H7 (cell line): Measurements from ENCODE around the gene ADGRL1. TPM values are rescaled to one million over a fixed set of nuclear protein-coding genes. Genes with fewer than 3 reads are reported as not detected.
"Not testable (repeated sequence)": the region's sequence is repeated elsewhere in the genome, so short reads cannot be mapped to it uniquely, and the experiment has no call there.

ENCODE experiments used
- DNase-seq: peaks from one replicate; pipeline ENCODE4 v3.0.0; 2012
- H3K27me3 ChIP-seq: 2 replicates; pipeline ENCODE4 v1.6.0; 2011; ENCODE audit warnings: mild to moderate bottlenecking, low read length; ENCODE audit not compliant: control insufficient read depth, insufficient read depth
- H3K36me3 ChIP-seq: replicated peaks from 2 replicates; pipeline ENCODE4 v1.5.1; 2011; ENCODE audit warnings: low read length; ENCODE audit not compliant: control insufficient read depth, insufficient read depth
- H3K4me3 ChIP-seq: 2 replicates; pipeline ENCODE4 v1.5.1; 2011; ENCODE audit warnings: low read depth, mild to moderate bottlenecking, control low read depth, low read length, moderate library complexity; ENCODE audit not compliant: insufficient read depth
- total RNA-seq: library from RNA; depleted of rRNA; stranded (reverse); fragments of >200 nt; shearing (Covaris generic); gene quantifications from 2 replicates; pipeline ENCODE4 v1.2.3, GENCODE V29; 2014

ADGRL1 gene
- total RNA-seq, 1 experiment from 2014 or later: 60.7 TPM

DNA sequence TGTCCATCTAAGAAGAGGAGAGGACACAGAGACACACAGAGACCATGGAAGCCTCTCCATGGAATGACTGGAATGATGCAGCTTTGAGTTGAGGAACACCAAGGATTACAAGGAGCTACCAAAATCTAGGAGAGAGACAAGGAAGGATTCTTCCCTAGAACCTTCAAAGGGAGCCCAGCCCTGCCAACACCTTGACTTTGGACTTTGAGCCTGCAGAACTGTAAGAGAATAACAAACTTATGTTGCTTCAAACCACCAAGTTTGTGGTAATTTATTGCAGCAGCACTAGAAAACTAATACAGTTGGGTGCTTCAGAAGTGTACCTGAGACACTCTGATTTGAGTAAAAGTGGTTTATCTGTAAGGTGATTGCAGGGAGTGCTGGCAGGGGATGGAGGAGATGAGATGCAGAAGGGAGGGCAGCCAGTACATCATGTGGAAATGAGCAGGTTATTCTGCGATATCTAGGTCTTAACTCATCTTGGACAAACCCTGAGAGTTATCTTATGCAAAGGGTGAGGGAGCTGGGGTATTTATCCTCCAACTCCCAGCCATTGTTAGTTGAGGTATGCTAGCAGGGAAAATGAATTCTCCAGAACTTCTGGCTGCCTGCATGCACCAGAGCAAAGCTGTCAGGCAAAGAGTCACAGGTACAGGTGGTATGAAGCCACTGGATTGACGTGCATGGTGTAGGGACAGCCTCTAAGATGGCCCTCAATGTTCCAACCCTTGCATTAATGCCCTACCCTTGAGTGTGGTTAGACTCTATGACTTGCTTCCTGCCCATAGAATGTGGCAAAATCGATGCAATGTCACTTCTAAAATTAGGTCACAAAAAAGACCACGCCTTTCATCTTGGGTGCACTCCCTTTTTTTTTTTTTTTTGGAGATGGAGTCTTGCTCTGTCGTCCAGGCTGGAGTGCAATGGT lies 31.3 kb upstream of the ADGRL1 start:
- Histone ChIP-seq H3K4me3 (no peak overlapping the region), H3K36me3 (no peaks in the 10 kb centered on the region), H3K27me3 (no peaks in the 10 kb centered on the region)
- no peak for DNase-seq

GRCh38 chr19:14232945-14233344 lies 27.0 kb upstream of the ADGRL1 start:
- H3K27me3 ChIP-seq, H3K36me3 ChIP-seq, DNase-seq, H3K4me3 ChIP-seq: not testable (repeated sequence)

GRCh38 chr19:14228446-14229071 lies 22.6 kb upstream of the ADGRL1 start:
- H3K27me3 ChIP-seq, H3K36me3 ChIP-seq, H3K4me3 ChIP-seq: not testable (repeated sequence)
- DNase-seq: peak; percentile 8

DNA sequence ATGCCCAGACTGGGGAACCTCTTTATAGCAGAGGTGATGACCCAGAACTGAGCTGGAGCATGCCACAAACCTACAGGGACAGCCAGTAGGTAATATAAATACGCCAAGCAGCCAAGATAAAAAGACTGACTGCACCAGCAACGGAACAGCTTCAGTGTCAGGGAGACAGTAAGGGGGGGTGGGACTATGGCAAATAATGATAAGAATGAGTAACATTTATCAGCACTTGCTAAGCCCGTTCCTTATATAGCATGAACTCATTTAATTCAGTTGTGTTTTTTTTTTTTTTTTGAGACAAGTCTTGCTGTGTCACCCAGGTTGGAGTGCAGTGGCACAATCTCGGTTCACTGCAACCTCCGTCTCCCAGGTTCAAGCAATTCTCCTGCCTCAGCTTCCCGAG lies 20.5 kb upstream of the ADGRL1 start:
- not testable (repeated sequence) for DNase-seq, H3K4me3 ChIP-seq, H3K27me3 ChIP-seq, H3K36me3 ChIP-seq

GRCh38 chr19:14222886-14223285 lies 16.9 kb upstream of the ADGRL1 start:
- no peak for DNase-seq
- H3K36me3 ChIP-seq: no peaks in the 10 kb centered on the region
- no peaks in the 10 kb centered on the region for H3K27me3 ChIP-seq
- no peak overlapping the region for H3K4me3 ChIP-seq

DNA sequence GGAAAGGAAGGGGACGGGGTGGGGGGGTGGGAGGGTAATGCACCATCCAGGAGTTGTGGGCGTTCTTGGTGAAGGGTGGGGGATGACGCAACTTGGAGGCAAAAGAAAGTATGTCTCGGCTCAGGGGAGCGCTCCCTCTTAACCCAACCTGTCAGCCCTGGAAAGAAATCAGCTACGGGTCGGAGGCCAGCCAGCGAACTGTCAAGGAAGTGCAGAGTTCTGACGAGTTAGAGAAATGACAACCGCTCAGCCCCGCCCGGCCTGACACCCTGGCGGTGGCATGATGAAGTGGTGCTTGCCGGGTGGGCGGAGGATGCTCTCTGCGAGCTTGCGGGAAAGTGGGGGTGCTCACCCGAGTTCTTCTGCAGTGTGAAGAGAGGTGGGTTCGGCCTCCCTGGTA lies 15.4 kb upstream of the ADGRL1 start:
- H3K36me3 ChIP-seq, H3K27me3 ChIP-seq: not testable (repeated sequence)
- DNase-seq: peak; percentile 52
- peak overlapping the region; percentile 12; the same call in 1 of the 2 replicates for H3K4me3 ChIP-seq

- H3K27me3 ChIP-seq: no peaks in the 10 kb centered on the region
- H3K36me3 ChIP-seq: no peaks in the 10 kb centered on the region
- DNase-seq: no peak
- no peak overlapping the region for H3K4me3 ChIP-seq
Observed at GRCh38 chr19:14218620-14219330, 12.8 kb upstream of the ADGRL1 start.

GRCh38 chr19:14217886-14218285 lies 11.9 kb upstream of the ADGRL1 start:
- H3K27me3 ChIP-seq, H3K36me3 ChIP-seq, H3K4me3 ChIP-seq: not testable (repeated sequence)
- peak; percentile 13 for DNase-seq

DNA sequence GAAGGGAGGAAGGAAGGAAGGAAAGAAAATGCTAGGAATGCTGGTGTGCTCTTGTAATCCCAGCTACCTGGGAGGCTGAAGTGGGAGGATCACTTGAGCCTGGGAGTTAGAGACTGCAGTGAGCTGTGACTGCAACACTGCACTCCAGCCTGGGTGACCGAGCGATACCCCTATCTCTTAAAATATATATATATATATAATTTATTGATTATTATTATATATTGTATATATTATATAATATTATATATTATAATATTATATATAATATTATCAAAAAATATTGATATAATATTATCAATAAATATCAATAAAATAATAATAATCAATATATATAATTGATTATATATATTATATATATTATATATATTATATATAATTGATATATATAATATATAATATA lies 8.6 kb upstream of the ADGRL1 start:
- Histone ChIP-seq H3K36me3 (no peaks in the 10 kb centered on the region), H3K27me3 (no peaks in the 10 kb centered on the region), H3K4me3 (no peak overlapping the region)
- DNase-seq: no peak

DNA sequence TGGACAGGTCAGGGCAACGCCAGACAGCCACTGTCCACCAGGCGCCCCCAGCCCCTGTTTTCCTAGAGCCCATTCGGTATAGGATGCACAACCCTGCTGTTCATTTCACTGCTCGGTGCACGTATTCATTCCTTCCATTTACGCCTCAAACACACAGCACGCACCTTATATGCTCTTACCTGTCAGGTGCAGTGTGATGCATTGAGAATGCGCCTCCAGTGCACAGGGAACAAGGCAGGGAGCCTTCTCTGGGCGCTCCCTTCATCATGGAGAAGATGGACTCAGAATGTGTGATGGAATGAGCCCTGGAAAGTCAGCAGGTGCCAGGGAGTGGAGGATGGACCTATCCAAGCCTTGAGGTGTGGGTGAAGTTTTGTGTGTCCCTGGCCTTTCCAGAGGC lies 4.2 kb upstream of the ADGRL1 start:
- DNase-seq, H3K36me3 ChIP-seq, H3K4me3 ChIP-seq, H3K27me3 ChIP-seq: not testable (repeated sequence)

DNA sequence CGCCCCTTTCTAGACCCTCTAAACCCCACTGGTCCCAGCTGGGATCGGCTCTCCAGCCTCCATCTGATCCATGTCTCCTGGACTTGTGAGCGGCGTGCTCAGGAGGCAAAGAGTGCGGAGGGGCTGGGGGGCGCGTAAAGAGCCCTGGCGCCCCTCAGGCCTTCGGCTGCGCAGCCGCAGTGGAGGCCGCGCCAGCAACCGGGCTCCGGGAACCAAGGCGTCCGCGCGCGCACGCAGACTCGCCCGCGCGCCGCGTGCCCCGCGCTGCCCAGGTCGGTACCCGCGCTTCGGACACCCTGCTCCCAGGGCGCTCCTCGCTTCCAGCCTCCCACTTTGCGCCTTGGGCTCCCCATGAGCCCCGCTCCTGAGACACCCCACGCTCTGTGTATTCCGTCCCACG lies 3.4 kb upstream of the ADGRL1 start:
- not testable (repeated sequence) for DNase-seq
- H3K4me3 ChIP-seq: peak overlapping the region; percentile 31

DNA sequence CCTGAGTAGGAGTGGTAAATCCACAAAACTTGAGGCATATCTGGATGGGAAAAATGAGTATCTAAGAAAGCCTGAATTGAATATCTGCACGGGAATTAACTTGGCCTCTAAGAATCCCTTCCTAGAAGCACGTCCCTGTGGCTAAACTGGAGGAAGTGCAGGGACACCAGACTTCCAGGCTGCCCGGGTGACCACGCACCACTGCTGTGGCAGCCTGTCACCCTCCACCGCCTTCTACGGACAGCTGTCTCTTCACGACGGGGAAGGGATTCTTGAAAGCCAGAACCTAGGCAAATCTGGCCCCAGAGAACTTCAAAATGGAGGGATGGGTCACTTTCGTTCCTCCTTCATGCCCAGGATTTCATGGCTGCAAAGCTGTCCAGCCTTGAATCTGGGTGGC lies 2.5 kb upstream of the ADGRL1 start:
- not testable (repeated sequence) for H3K4me3 ChIP-seq, H3K36me3 ChIP-seq, H3K27me3 ChIP-seq, DNase-seq

More for the DNA sequence above, 3.4 kb upstream of the ADGRL1 start:
- not testable (repeated sequence) for H3K27me3 ChIP-seq, H3K36me3 ChIP-seq

DNA sequence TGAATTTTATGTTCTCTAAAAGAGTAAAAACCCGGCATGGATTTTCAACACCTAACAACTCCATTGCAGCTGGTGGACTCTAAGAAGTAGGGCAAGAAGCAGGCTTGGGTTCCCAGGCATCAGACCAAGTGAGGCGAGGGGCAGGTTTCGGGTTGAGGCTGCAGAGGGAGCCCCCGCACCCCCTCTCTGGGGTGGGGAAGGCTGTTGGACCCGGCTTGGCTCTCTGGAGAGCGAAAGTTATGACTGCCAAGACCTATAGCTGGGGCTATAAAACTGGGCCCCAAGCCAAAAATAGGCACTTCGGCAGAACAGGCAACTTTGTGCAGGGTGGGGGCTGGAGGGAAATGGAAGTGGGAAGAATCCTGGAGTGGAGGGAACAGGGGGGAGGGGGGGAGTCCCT lies 1.8 kb upstream of the ADGRL1 start:
- not testable (repeated sequence) for H3K36me3 ChIP-seq, H3K27me3 ChIP-seq, DNase-seq
- H3K4me3 ChIP-seq: peak overlapping the region; percentile 45

GRCh38 chr19:14206737-14207726 lies 1.1 kb upstream of the ADGRL1 start:
- not testable (repeated sequence) for H3K36me3 ChIP-seq, H3K27me3 ChIP-seq
- peak; percentile 90 for DNase-seq
- peak overlapping the region; percentile 45 for H3K4me3 ChIP-seq
